CD4-positive, alpha-beta T cell treated with Interleukin-21 for 1 hour (primary cell): ENCODE data around the gene STAMBP.
"Not testable (repeated sequence)": the region's sequence is repeated elsewhere in the genome, so short reads cannot be mapped to it uniquely, and the experiment has no call there.

ENCODE experiments used
- DNase-seq: peaks from one replicate; pipeline ENCODE4 v3.0.0-alpha.2; 2020

Gene STAMBP

DNA sequence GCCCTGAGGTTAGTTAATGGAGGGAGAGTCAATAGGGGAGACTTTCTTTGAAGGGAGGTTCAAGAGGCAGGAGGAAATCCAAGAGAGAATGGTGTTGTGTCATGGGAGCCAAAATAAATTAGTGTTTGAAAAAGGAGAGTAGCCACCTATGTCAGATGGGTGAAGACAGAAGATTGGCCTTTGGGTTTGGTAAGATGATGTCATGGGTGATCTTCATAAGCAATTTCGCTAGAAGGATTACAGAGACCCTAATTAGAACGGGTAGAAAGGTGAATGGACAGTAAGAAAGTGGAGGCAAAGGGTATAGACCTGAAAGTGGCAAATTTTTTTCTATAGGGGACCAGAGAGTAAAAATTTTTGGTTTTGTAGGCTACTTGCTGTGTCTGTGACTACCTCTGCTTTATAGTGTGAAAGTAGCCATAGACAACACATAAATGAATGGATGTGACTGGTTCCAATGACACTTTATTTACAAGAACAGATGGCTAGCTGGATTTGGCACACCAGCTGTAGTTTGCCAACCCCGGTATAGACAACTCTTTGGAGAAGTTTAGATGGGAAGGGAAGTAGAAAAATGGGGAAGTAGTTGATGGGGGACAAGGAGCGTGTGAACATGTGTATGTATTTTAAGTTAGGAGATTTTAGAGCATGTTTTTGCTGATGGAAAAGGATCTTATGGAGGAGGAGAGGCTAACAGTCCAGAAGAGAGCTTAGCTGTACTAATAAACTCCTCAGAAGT, 9.3 kb downstream of the STAMBP start:
- DNase-seq: no peak

DNA sequence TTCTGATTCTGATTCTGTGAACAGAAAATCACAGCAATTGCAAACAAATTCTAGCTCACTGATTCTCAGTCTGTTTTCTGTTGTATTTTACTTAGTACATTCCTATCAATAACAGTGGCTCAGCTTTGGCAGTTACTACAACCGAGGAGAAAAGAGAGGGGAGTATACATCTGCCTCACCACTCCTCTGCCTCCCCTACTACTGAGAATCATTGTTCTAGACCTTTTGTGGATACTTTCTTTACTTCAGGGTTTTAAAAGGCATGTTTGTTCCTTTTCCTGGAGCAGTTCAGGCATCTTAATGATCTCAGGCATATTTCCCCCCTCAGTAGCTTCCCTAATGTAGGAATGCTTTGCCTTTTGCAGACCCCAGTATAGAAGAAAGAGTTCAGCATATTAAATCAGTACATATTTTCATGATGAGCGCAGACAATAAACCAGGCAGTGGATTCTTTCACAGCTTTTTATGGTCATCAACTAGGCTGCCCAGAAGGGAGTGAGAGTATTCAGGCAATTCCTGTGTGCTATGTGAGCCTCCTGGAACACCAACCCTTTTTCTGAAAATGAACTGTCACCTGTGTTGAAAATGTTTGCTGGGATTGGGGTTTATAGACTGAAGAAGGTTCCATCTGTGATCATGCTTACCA, 10.3 kb downstream of the STAMBP start:
- DNase-seq: no peak

DNA sequence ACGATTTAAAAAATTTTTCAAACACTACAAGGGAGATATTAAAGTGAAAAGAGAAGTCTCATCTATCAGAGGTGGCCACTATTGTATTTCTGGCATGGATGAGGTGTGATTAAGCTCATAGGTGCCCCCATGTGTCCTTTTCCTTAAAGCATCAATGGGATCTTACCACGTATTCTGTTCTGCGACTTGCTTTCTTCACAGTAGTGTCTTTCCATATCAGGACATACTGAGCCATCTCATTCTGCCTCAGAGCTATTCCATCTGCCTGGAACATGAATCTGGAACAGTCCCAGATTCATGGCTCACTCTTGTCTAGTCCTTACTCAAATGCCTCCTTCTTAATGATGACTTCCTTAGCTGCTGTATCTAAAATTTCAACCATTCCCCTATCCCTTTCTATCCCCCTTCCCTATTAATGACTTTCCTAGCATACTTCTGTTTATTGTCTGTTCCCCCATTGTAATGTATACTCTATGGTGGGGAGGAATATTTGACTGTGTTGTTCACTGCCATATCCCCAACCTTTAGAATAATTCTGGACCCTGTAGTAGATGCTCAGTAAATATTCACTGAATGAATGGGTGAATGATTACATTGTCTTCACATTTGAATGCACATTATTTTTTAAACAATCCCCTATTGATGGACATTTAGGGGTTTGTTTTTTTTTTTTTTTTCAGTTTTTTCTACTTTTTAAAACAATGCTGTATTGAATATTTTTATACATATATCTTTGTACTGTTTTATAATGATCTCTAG, 11.1 kb downstream of the STAMBP start:
- DNase-seq: no peak

DNA sequence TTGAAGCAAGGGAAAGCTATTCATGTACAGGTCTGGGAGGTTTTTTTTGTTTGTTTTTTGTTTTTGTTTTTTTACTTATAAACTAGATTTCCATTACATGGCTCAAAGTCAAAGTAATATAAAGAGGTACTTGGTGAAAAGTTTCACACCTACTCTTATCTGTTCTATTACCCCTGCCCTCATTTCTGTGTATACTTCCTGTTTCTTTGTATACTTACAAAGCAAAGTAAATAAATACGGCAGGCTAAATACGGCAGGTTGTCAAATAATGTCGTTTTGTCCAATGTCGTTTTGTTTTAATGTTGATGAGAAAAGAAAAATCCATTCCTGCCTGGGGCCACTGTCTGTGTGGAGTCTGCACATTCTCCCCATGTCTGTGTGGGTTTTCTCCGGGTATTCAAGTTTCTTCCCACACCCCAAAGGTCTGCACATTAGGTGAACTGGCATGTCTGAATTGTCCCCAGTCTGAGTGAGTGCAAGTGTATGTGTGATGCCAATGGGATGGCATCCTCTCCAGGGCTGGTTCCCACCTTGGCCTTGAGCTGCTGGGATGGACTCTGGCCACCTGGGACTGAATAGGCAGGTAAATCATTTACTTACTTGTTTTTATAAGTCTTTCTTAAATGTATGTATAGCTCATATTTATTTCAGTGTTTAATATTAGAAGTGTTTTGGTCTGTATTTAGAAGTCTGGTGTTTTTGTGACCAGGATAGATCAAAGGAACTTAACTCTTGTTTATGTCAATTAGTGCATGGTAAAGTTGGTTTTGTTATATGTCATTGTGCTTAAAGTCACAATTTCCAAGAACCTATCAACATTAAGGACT, 13.4 kb downstream of the STAMBP start:
- no peak for DNase-seq

DNA sequence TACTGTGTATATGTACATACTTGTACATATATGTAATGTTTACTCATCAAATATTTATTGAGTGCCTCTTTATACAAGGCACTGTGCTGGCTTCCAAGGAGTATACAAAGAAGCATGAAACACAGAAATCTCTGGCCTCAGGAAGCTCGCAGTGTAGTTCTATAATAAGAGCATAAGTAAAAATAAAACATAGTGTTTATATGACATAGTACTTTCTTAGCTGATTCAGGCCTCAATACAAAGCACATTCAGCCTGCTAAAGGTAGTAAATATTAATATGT, 13.9 kb downstream of the STAMBP start:
- no peak for DNase-seq

DNA sequence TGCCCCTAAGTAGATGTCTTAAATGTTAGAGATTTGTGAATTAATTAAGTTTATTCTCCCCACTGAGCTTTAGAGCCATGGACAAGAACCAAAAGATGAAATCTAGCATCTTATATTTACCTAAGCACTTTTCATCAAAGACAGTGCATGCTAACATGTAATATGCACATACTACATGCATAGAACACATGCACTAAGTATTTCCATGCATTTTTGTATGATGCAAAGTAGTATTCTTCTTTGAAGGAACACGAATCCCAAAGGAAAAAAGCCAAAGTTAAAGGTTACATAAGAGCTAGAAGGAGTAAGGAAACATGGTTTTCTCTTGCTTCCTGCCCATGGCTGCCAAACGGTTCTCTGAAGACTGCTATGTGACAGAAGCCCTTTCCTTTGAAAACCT, 15.3 kb downstream of the STAMBP start:
- no peak for DNase-seq

DNA sequence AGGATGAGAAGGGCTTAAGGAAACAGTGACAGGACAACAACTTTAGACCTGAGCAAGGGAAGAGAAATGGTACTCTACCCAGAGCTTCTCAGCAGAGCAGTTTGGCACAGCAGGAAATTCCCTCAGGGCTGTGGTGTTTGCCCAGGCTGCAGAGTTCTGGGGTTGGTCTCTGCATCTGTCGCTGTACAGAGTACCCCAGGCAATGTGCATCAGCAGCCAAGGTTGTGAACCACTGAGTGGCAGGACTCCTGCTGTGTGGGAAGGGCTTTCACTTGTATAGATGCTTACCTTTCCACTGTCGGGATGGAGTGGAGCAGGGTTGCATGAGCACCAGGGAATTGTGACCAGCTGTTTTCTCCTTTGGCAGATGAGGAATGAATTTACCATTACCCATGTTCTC, 21.2 kb downstream of the STAMBP start:
- DNase-seq: no peak

DNA sequence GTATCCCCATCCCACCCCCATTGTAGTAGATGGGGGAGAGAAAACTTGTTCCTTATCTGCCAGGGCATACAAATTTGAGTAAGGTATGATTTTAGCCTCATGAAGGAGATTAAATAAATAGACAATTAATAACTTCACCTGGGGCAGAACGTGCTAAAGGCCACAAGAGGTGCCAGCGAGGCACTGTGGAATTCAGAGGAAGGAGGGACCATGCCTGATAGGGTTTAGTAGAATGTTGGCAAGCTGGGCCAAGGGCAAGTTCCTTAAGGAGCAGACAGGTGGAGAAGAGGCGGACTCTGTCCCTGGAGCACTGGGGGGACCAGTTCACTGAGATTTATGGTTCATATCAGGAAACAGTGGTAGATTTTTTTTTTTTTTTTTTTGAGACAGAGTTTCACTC, 22.5 kb downstream of the STAMBP start:
- DNase-seq: peak; percentile 15

DNA sequence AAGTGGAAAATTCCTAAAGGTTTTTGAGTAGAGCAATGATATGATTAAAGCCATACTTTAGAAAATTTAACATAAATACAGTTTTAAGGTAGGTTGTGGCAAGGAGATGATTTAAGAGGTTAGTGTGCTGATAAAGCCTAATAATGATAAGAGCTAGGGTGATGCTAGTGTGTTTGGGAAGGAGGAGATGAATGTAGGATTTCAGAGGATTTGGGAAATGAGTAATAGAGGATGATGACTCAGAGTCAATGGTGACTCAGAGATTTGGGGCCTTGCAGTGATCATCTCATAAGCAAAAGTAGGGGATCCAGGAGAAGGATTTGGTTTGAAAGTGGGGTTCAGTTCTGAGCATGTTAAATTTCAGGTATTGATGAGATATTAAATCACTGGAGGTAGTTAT, 23.3 kb downstream of the STAMBP start:
- DNase-seq: no peak

DNA sequence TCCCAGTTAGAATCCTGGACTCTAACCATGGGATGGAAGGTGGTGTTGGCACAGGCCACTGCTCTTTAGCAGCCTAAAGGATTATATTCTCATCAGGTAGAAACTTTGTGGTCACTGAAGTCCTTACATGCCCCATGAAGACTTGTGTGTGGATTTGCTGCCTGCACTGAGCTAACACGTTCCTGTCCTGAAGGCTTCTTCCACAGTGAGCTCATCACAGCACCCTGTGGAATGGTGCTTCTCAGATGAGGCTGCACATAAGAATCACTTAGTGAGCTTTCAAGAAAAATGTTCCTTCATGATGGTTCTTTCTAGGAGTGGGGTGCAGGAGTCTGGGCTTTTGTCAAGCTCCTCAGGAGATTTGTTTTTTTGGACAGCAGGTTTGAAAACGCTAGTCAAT, 26.8 kb downstream of the STAMBP start:
- DNase-seq: no peak

DNA sequence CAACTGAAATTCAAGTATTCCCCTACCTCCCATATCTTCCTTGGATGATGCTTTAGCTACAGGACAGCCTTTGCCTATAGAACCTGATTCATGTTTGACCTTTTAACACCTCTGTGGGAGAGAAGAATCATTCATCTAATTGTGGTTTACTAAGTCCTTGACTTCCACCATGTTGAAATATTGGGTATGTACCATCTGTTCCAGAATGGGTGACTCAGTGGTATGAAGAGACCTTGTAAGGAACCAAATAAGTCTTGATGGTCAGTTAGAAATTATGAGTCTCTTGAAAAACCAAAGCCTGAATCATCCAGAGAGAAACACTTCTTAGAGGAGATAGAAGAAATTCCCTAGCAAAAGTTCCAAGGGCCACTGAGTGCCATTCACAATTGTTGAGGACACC, 27.5 kb downstream of the STAMBP start:
- DNase-seq: no peak

DNA sequence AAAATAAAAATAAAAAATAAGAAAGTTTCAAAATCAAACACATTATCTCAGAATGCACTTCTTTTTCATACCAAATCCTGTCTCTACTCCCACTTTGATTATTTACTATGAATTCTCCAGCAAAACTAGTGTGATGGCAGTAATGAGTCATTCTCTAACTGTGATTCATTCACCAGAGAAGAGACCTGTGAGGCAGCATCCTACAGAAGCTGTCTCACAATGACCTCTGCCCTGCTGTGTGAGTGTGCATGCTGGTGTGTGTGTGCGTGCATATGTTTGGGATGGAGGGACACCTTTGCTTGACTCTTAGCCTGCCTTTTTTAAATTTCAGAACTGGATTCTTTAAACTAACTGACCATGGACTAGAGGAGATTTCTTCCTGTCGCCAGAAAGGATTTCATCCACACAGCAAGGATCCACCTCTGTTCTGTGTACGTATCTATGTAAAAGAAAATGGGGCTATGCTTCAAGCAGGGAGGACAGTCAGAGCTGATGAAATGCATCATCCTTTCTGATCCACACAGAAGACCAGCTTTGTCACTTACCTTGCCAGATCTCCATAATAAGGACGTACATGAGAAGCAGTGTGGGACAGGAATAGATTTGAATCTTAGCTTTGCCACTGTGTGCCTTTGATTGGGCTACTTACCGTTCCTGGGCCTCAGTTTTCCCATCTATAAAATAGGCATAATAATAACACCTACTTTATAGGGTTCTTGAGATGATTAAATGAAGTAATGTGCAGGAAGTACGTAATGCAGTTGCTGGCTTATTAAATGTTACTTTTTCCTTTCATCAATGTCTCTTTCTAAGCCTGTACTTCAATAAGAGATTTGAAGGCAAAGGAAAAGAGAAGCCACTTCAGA, 31.2 kb downstream of the STAMBP start:
- no peak for DNase-seq

DNA sequence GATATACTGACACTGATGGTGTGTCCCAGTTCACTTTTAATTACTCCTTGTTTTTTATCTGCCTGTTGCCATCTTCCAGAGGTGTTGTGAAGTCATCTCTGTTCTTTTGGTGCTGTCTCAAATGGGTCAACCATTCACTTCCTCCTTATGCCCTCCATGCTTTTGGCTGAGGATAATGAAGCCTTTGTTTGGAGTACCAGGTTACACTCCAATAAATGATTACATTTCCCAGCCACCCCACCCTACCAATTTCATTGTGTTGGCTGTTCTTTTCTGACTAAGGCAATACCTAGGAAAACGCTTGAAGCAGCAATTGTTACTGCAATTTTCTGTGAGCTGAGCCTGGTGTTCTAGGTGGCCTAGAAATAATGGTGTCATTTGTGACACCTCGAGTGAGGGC, 34.2 kb downstream of the STAMBP start:
- DNase-seq: no peak

DNA sequence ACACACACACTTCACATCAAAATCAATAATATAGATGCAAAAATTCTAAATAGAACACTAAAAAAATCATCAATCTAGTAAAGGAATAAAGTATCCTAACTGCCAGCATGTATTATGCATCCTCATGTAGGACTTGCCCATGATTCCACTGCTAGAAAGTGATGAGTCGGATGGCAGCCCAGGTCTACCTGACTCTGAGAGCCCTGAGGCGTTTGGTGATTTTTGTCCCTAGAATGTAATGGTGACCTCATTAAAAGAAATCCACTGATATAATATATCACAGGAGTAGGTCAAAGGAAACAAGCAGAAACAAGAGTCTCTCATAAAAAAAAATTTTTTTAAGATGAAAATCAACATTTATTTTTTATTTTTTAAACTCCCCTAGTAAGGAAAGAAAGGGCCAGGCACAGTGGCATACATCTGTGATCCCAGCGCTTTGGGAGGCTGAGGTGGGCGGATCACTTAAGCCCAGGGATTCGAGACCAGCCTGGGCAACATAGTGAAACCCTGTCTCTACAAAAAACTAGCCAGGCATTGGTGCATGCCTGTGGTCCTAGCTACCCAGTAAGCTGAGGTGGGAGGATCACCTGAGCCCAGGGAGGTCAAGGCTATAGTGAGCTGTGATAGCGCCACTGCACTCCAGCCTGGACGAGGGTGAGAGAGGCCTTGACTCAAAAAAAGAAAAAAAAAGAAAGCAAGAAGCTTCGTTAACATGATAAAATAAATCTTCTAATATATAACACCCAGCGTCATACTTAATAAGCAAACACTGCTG, 39.6 kb downstream of the STAMBP start:
- no peak for DNase-seq

DNA sequence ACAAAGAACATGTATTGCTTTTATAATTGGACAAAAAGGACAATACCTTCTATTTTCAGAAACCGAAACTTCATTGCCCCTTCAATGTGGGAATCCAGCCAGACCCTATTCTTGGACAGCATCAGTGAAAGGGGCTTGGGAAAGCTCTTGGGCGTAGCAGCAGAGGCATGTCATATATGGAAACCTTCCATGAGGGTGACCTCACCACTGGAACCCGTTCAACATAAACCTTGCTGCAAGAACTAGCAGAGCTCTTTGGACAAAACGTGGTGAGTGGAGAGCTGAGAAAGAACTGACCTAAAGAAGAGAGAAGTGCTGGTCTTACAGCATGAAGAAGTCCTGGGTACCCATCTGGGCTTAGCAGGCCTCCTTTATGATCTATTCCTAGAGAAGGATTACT, 41.3 kb downstream of the STAMBP start:
- no peak for DNase-seq

DNA sequence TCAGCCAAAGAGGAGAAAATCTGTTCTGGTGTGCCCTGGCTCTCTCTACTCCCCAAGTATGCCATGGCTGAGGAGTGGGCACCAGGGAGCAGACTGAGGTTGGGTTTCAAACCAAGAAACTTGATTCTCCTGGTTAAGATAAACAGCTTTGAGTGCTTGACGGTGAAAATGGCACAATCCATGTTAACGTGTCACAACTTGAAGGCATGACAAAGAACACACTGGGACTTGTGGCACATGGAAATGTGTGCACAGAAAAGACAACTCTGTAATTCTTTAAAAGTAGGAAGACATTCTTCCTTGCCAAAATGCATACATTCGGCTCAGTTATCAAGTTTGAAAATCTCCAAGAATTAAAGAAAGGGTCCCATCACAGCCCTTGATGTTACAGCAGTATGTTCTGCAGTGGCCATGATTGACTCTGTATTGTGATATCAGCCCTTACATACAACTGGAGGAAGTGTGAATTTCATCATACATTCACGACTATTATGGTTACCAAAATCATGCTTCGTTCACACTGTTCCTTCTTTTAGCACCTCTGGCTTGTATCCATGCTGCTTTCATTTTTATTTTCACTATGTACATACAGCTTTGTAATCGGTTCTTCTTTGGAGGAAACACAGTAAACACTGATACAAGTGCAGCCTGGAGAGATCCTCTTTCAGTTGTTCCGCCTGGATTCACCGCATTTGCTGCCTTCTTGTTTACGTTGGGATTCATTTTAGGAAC, 48.5 kb downstream of the STAMBP start:
- DNase-seq: no peak

DNA sequence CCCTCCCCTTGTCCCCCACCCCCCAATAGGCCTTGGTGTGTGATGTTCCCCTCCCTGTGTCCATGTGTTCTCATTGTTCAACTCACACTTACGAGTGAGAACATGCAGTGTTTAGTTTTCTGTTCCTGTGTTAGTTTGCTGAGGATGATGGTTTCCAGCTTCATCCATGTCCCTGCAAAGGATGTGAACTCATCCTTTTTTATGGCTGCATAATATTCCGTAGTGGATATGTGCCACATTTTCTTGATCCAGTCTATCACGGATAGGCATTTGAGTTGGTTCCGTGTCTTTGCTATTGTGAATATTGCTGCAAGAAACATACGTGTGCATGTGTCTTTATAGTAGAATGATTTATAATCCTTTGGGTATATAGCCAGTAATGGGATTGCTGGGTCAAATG, 49.2 kb downstream of the STAMBP start:
- DNase-seq: not testable (repeated sequence)

DNA sequence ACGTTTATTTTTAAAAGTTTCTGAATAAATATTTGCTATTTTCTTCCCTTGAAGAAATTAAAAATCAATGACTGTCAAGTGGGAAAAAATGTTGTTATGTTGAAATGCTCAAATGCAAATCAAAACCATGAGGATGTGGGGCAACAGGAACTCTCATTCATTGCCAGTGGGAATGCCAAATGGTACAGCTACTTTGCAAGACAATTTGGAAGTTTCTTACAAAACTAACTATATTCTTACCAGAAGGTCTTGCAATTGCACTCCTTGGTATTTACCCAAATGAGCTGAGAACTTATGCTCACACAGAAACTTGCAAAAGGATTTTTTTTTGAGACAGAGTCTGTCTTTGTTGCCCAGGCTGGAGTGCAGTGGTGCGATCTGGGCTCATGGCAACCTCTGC, 56.6 kb downstream of the STAMBP start:
- DNase-seq: no peak

DNA sequence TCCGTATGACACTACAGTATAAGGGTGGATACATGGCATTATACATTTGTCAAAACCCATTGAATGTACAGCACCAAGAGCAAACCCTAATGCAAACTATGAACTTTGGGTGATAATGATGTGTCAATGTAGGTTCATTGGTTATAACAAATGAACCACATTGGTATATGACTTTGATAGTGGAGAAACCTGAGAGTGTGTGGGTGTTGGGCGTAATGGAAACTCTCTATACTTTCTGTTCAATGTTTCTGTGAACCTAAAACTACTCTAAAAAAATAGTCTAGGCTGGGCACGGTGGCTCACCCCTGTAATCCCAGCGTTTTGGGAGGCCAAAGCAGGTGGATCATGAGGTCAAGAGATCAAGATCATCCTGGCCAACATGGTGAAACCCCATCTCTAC, 57.6 kb downstream of the STAMBP start:
- no peak for DNase-seq

DNA sequence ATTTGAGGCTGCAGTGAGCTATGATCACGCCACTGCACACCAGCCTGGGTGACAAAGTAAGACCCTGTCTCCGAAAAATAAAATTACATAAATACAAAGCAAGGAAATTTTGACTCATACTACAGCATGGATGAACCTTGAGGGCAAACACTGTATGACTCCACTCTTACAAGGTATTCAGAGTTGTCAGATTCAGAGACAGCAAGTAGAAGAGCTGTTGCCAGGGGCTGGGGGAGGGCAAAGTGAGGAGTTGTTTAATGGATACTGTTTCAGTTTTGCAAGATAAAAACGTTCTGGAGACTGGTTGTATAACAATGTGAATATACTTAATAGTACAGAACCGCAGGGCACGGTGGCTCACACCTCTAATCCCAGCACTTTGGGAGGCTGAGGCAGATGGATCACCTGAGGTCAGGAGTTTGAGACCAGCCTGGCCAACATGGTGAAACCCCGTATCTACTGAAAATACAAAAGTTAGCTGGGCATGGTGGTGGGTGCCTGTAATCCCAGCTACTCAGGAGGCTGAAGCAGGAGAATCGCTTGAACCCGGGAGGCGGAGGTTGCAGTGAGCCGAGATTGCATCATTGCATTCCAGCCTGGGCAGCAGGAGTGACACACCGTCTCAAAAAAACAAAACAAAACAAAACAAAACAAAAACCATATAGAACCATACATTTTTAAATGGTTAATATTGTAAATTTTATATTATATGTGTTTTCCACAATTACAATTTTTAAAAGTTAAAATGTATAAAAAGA, 59.0 kb downstream of the STAMBP start:
- DNase-seq: not testable (repeated sequence)
